Transverse colon (tissue), 4 donors: Measurements from ENCODE around the gene PPP1CC.

ENCODE experiments used
- EP300 ChIP-seq: sonication (generic); formaldehyde crosslinking; IDR thresholded peaks from one replicate; pipeline ENCODE4 v1.6.1; 2017; ENCODE audit warnings: antibody characterized with exemption, low read depth
- POLR2A ChIP-seq: fragments of 450-650 bp; IDR thresholded peaks from one replicate; pipeline ENCODE4 v1.6.1; 2016; ENCODE audit warnings: antibody characterized with exemption, mild to moderate bottlenecking, moderate library complexity
- POLR2AphosphoS5 ChIP-seq, 3 donors: sonication (generic); formaldehyde crosslinking; IDR thresholded peaks; one replicate each; pipeline ENCODE4 v1.6.1; 2016; ENCODE audit warnings: antibody characterized with exemption in 3 of 3
- TF ChIP-seq, protein P1 (sequence below), 5 experiments: fragments of 200-600 bp in 3 of 5; fragments of 450-650 bp in 2 of 5; sonication (generic) in 3 of 5; IDR thresholded peaks; 1 replicate in 2 of 5; 2 replicates in 3 of 5; pipeline ENCODE4 v1.5.1; 2016 to 2017; ENCODE audit warnings: antibody characterized with exemption in 5 of 5, inconsistent platforms in 3 of 5, mild to moderate bottlenecking in 2 of 5, moderate library complexity in 1 of 5

DNA sequence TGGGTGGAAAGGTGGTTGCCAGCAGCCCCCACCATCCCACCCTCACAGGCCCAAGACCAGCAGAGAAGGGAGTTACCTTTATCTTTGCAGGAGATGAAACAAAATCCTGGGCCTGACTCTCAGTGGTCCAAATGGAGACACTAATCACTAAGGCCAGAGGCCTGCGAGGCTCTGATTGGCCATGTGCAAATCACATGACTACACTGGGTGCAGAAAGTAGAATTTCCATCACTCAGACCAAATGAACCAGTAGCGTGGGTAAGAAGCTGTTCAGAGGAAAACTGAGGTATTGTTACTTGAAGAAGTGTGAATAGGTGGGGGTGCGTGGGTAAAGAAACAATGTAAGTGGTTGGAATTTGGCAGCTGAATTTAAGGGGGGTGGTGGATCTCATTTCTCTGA is 20.2 kb upstream of the PPP1CC start:
- TF ChIP-seq POLR2A (no peak), POLR2AphosphoS5 (IDR thresholded peaks at IDR 0.05) (no peak), EP300 (no peak)
- TF ChIP-seq, protein P1, sequence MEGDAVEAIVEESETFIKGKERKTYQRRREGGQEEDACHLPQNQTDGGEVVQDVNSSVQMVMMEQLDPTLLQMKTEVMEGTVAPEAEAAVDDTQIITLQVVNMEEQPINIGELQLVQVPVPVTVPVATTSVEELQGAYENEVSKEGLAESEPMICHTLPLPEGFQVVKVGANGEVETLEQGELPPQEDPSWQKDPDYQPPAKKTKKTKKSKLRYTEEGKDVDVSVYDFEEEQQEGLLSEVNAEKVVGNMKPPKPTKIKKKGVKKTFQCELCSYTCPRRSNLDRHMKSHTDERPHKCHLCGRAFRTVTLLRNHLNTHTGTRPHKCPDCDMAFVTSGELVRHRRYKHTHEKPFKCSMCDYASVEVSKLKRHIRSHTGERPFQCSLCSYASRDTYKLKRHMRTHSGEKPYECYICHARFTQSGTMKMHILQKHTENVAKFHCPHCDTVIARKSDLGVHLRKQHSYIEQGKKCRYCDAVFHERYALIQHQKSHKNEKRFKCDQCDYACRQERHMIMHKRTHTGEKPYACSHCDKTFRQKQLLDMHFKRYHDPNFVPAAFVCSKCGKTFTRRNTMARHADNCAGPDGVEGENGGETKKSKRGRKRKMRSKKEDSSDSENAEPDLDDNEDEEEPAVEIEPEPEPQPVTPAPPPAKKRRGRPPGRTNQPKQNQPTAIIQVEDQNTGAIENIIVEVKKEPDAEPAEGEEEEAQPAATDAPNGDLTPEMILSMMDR (IDR thresholded peaks at IDR 0.05): no peak
